Mesenchymal stem cell (in vitro differentiated cells and primary cell): Measurements from ENCODE around the gene CAMTA1.

Experiments used
- DNase-seq: peaks from one replicate; pipeline ENCODE4 v3.0.0-alpha.2; 2013
- H2AFZ ChIP-seq: one replicate; pipeline ENCODE4 v1.6.1; 2013; ENCODE audit warnings: low read depth, mild to moderate bottlenecking, control low read depth, inconsistent platforms, low read length, moderate library complexity
- H2AK5ac ChIP-seq: 2 replicates; pipeline ENCODE4 v1.6.1; 2013; ENCODE audit warnings: low read length, moderate library complexity, mild to moderate bottlenecking, inconsistent platforms; ENCODE audit not compliant: severe bottlenecking
- H2BK120ac ChIP-seq: one replicate; pipeline ENCODE4 v1.6.1; 2013; ENCODE audit warnings: low read depth, mild to moderate bottlenecking, inconsistent platforms, low read length, moderate library complexity
- H2BK12ac ChIP-seq, 2 experiments: one replicate each; pipeline ENCODE4 v1.6.1; 2013; ENCODE audit warnings: inconsistent platforms in 2 of 2, low read length in 2 of 2, mild to moderate bottlenecking in 2 of 2, moderate library complexity in 2 of 2, control low read depth in 1 of 2
- H2BK15ac ChIP-seq: one replicate; pipeline ENCODE4 v1.6.1; 2013; ENCODE audit warnings: mild to moderate bottlenecking, low read depth, inconsistent platforms; ENCODE audit not compliant: poor library complexity, severe bottlenecking
- H2BK5ac ChIP-seq: 2 replicates; pipeline ENCODE4 v1.6.1; 2013; ENCODE audit warnings: low read depth, mild to moderate bottlenecking, low read length, control low read depth, inconsistent platforms; ENCODE audit not compliant: poor library complexity, severe bottlenecking
- H3K14ac ChIP-seq, 2 experiments: one replicate each; pipeline ENCODE4 v1.6.1; 2013; ENCODE audit warnings: inconsistent platforms in 2 of 2, low read length in 2 of 2, control low read depth in 1 of 2, mild to moderate bottlenecking in 1 of 2, moderate library complexity in 1 of 2
- H3K18ac ChIP-seq, 2 experiments: one replicate each; pipeline ENCODE4 v1.6.1; 2013; ENCODE audit warnings: inconsistent platforms in 2 of 2, low read length in 2 of 2, control low read depth in 1 of 2, low read depth in 1 of 2, mild to moderate bottlenecking in 1 of 2
- H3K23ac ChIP-seq, 2 experiments: one replicate each; pipeline ENCODE4 v1.6.1; 2013; ENCODE audit warnings: inconsistent platforms in 2 of 2, low read length in 2 of 2, mild to moderate bottlenecking in 2 of 2, moderate library complexity in 2 of 2, control low read depth in 1 of 2
- H3K27ac ChIP-seq: 2 replicates; pipeline ENCODE4 v1.5.1; 2013; ENCODE audit warnings: mild to moderate bottlenecking, moderate library complexity, low read length, control low read depth, inconsistent platforms; ENCODE audit not compliant: poor library complexity, severe bottlenecking
- H3K27me3 ChIP-seq, 2 experiments: 2 replicates each; pipeline versions ENCODE4 v1.6.1 to v1.7.0; 2013; ENCODE audit warnings: low read length in 2 of 2, mild to moderate bottlenecking in 2 of 2, moderate library complexity in 2 of 2, control low read depth in 1 of 2, inconsistent platforms in 1 of 2; ENCODE audit not compliant: control insufficient read depth in 1 of 2, insufficient read depth in 1 of 2
- H3K36me3 ChIP-seq, 2 experiments: 2 replicates each; pipeline versions ENCODE4 v1.6.1 to v1.7.0; 2013; ENCODE audit warnings: low read length in 2 of 2, control low read depth in 1 of 2, inconsistent platforms in 1 of 2, low read depth in 1 of 2, mild to moderate bottlenecking in 1 of 2; ENCODE audit not compliant: insufficient read depth in 2 of 2, control insufficient read depth in 1 of 2
- H3K4ac ChIP-seq, 2 experiments: one replicate each; pipeline ENCODE4 v1.6.1; 2013; ENCODE audit warnings: inconsistent platforms in 2 of 2, low read length in 2 of 2, mild to moderate bottlenecking in 2 of 2, moderate library complexity in 2 of 2, control low read depth in 1 of 2, low read depth in 1 of 2
- H3K4me1 ChIP-seq: 2 replicates; pipeline ENCODE4 v1.6.1; 2013; ENCODE audit warnings: low read depth, low read length, control low read depth; ENCODE audit not compliant: control insufficient read depth, insufficient read depth
- H3K4me2 ChIP-seq: 2 replicates; pipeline ENCODE4 v1.6.1; 2013; ENCODE audit warnings: low read length, mild to moderate bottlenecking, inconsistent platforms; ENCODE audit not compliant: poor library complexity, severe bottlenecking
- H3K4me3 ChIP-seq, 2 experiments: 2 replicates each; pipeline versions ENCODE4 v1.5.1 to v1.7.0; 2013; ENCODE audit warnings: low read length in 2 of 2, mild to moderate bottlenecking in 2 of 2, control low read depth in 1 of 2, low read depth in 1 of 2; ENCODE audit not compliant: insufficient read depth in 1 of 2
- H3K79me1 ChIP-seq: replicated peaks from 2 replicates; pipeline ENCODE4 v1.6.1; 2013; ENCODE audit warnings: mild to moderate bottlenecking, control low read depth, low read length, inconsistent platforms; ENCODE audit not compliant: poor library complexity, severe bottlenecking
- H3K9ac ChIP-seq: 2 replicates; pipeline ENCODE4 v1.7.0; 2013; ENCODE audit warnings: mild to moderate bottlenecking, low read length, moderate library complexity
- H3K9me3 ChIP-seq: 2 replicates; pipeline ENCODE4 v1.7.0; 2013; ENCODE audit warnings: mild to moderate bottlenecking, low read length; ENCODE audit not compliant: control insufficient read depth
- H4K8ac ChIP-seq: one replicate; pipeline ENCODE4 v1.6.1; 2013; ENCODE audit warnings: inconsistent platforms, mild to moderate bottlenecking, low read length, moderate library complexity
- H4K91ac ChIP-seq: one replicate; pipeline ENCODE4 v1.6.1; 2013; ENCODE audit warnings: mild to moderate bottlenecking, low read length, inconsistent platforms
- WGBS: methylation state at CpG from one replicate; pipeline ENCODE4 v1.1.7; 2013; ENCODE audit warnings: mixed read lengths; 5-methylcytosine and 5-hydroxymethylcytosine counted together

Gene CAMTA1

GRCh38 chr1:7636795-7637526 lies 851.7 kb downstream of the CAMTA1 start:
- no peak for DNase-seq
- no peak overlapping the region for H2AFZ ChIP-seq
- H3K9ac ChIP-seq = no peak overlapping the region
- H4K8ac ChIP-seq = no peak overlapping the region
- H4K91ac ChIP-seq = peak overlapping the region; percentile 41
- H3K4me3 ChIP-seq = no peak overlapping the region
- no peak overlapping the region for H3K18ac ChIP-seq
- no peaks in the 10 kb centered on the region for H3K79me1 ChIP-seq
- H2BK5ac ChIP-seq = no peak overlapping the region
- H2BK12ac ChIP-seq = no peak overlapping the region
- peaks cover 3% of the 10 kb centered on the region for H3K4me1 ChIP-seq
- H3K9me3 ChIP-seq = no peaks in the 10 kb centered on the region
- H3K23ac ChIP-seq = no peak overlapping the region
- no peak overlapping the region for H2BK15ac ChIP-seq
- WGBS = 87% methylated on average over 16 of the region's 16 CpGs
- no peak overlapping the region for H3K14ac ChIP-seq
- no peak overlapping the region for H2BK120ac ChIP-seq
- H3K27ac ChIP-seq = no peak overlapping the region
- no peak overlapping the region for H2AK5ac ChIP-seq
- H3K4me2 ChIP-seq = no peak overlapping the region
- H3K4ac ChIP-seq = no peak overlapping the region
- no peaks in the 10 kb centered on the region for H3K36me3 ChIP-seq
- peaks cover 15 to 47% of the 10 kb centered on the region in 2 experiments for H3K27me3 ChIP-seq

GRCh38 chr1:7638078-7638477 lies 852.8 kb downstream of the CAMTA1 start:
- Histone ChIP-seq H3K27ac (no peak overlapping the region), H3K4me3 (no peak overlapping the region), H3K79me1 (no peaks in the 10 kb centered on the region), H3K4me2 (no peak overlapping the region), H3K14ac (no peak overlapping the region), H3K27me3 (peaks cover 6 to 40% of the 10 kb centered on the region in 2 experiments), H2BK12ac (no peak overlapping the region), H2BK5ac (no peak overlapping the region), H4K8ac (no peak overlapping the region), H2AFZ (no peak overlapping the region), H2BK15ac (no peak overlapping the region), H3K4ac (no peak overlapping the region), H3K4me1 (peaks cover 14% of the 10 kb centered on the region), H3K9ac (no peak overlapping the region), H4K91ac (no peak overlapping the region), H3K18ac (no peak overlapping the region), H2AK5ac (no peak overlapping the region), H3K36me3 (no peaks in the 10 kb centered on the region), H3K9me3 (no peaks in the 10 kb centered on the region), H3K23ac (no peak overlapping the region), H2BK120ac (no peak overlapping the region)
- no peak for DNase-seq
- WGBS = 82% methylated on average over 8 of the region's 8 CpGs

- Histone ChIP-seq H3K23ac (no peak overlapping the region), H2AFZ (no peak overlapping the region), H3K4me1 (peaks cover 21% of the 10 kb centered on the region), H3K4me3 (no peak overlapping the region), H3K27ac (no peak overlapping the region), H2BK5ac (no peak overlapping the region), H3K27me3 (peaks cover 0 to 46% of the 10 kb centered on the region in 2 experiments), H2BK15ac (no peak overlapping the region), H3K18ac (no peak overlapping the region), H2BK120ac (no peak overlapping the region), H3K9me3 (peaks cover 3% of the 10 kb centered on the region), H4K8ac (no peak overlapping the region), H3K9ac (no peak overlapping the region), H2BK12ac (no peak overlapping the region), H4K91ac (no peak overlapping the region), H3K79me1 (no peaks in the 10 kb centered on the region), H3K4me2 (no peak overlapping the region), H3K36me3 (no peaks in the 10 kb centered on the region), H3K4ac (no peak overlapping the region), H2AK5ac (no peak overlapping the region), H3K14ac (no peak overlapping the region)
- no peak for DNase-seq
- 93% methylated on average over 12 of the region's 13 CpGs for WGBS
These were observed 854.3 kb downstream of the CAMTA1 start for GRCh38 chr1:7639435-7640131.

GRCh38 chr1:7640350-7640749 lies 855.1 kb downstream of the CAMTA1 start:
- Histone ChIP-seq H3K23ac (no peak overlapping the region), H2BK12ac (no peak overlapping the region), H2BK15ac (no peak overlapping the region), H3K4me2 (no peak overlapping the region), H3K27ac (no peak overlapping the region), H3K9ac (no peak overlapping the region), H3K4ac (no peak overlapping the region), H3K27me3 (peaks cover 0 to 53% of the 10 kb centered on the region in 2 experiments), H3K79me1 (no peaks in the 10 kb centered on the region), H2BK5ac (no peak overlapping the region), H4K8ac (no peak overlapping the region), H2BK120ac (no peak overlapping the region), H3K14ac (no peak overlapping the region), H3K36me3 (no peaks in the 10 kb centered on the region), H3K18ac (no peak overlapping the region), H3K9me3 (peaks cover 6% of the 10 kb centered on the region), H4K91ac (no peak overlapping the region), H2AK5ac (no peak overlapping the region), H3K4me1 (peaks cover 24% of the 10 kb centered on the region), H3K4me3 (no peak overlapping the region), H2AFZ (no peak overlapping the region)
- DNase-seq = no peak
- 93% methylated on average over 17 of the region's 18 CpGs for WGBS
